ENCODE results near the gene PRDM16. TPM values are rescaled to one million over a fixed set of nuclear protein-coding genes. Genes with fewer than 3 reads are reported as not detected.

PRDM16 gene
- polyA plus RNA-seq, 1 donor (not counting 4 experiments of a cell fraction or from before 2014, with no cell fraction given): 0.05 TPM

GRCh38 chr1:3324704-3325535, 255.9 kb downstream of the PRDM16 start:
- Histone ChIP-seq H3K4me1 (ENCODE audit: control insufficient read depth, extremely low read depth, insufficient read depth, low read length) (no peaks in the 10 kb centered on the region), H3K27ac (ENCODE audit: control insufficient read depth, insufficient read depth, low read length) (no peak overlapping the region), H2AFZ (ENCODE audit: control insufficient read depth, low read length) (no peak overlapping the region), H3K9me1 (ENCODE audit: control insufficient read depth, extremely low read depth, insufficient read depth, low read length) (no peaks in the 10 kb centered on the region), H3K79me2 (ENCODE audit: control insufficient read depth, insufficient read depth, low read length) (no peaks in the 10 kb centered on the region), H4K20me1 (ENCODE audit: control insufficient read depth, extremely low read depth, insufficient read depth, low read length) (no peaks in the 10 kb centered on the region), H3K9ac (ENCODE audit: control insufficient read depth, extremely low read depth, insufficient read depth, low read length) (no peak overlapping the region), H3K36me3 (ENCODE audit: control insufficient read depth in 2 of 2, extremely low read depth in 1 of 2, insufficient read depth in 2 of 2, low read length in 2 of 2) (no peaks in the 10 kb centered on the region), H3K27me3 (ENCODE audit: control insufficient read depth, extremely low read depth, insufficient read depth, low read length) (no peaks in the 10 kb centered on the region), H3K9me3 (ENCODE audit: control insufficient read depth, low read depth, low read length) (peaks cover 7% of the 10 kb centered on the region), H3K4me3 (ENCODE audit: control insufficient read depth in 2 of 3, extremely low read depth in 1 of 3, insufficient read depth in 2 of 3, low read depth in 1 of 3, low read length in 3 of 3) (no peak overlapping the region), H3K4me2 (ENCODE audit: control insufficient read depth, extremely low read depth, insufficient read depth, low read depth, low read length) (no peak overlapping the region)
- FAIRE-seq (no peak), DNase-seq (ENCODE audit: low read depth, low spot score) (no peak)
- TF ChIP-seq CTCF (optimal IDR thresholded peaks at IDR 0.05 in 1 of 3, IDR thresholded peaks at IDR 0.05 in 1 of 3, conservative IDR thresholded peaks at IDR 0.05 in 1 of 3; ENCODE audit: extremely low read depth in 1 of 3, insufficient read depth in 2 of 3, low read length in 3 of 3): no peak
- TF ChIP-seq EZH2 (IDR thresholded peaks at IDR 0.05; ENCODE audit: low read length): no peak
- dilution Hi-C loops (cut with MboI; ENCODE audit: extremely low pct_ligation_motif_present, low sequenced_read_pairs): no loop called here

- H3K36me3 ChIP-seq (ENCODE audit: control insufficient read depth in 2 of 2, extremely low read depth in 1 of 2, insufficient read depth in 2 of 2, low read length in 2 of 2): no peaks in the 10 kb centered on the region
- dilution Hi-C loops (cut with MboI; ENCODE audit: extremely low pct_ligation_motif_present, low sequenced_read_pairs): no loop called here
- H3K4me1 ChIP-seq (ENCODE audit: control insufficient read depth, extremely low read depth, insufficient read depth, low read length): no peaks in the 10 kb centered on the region
- H2AFZ ChIP-seq (ENCODE audit: control insufficient read depth, low read length): no peak overlapping the region
- H4K20me1 ChIP-seq (ENCODE audit: control insufficient read depth, extremely low read depth, insufficient read depth, low read length): no peaks in the 10 kb centered on the region
- no peak overlapping the region for H3K27ac ChIP-seq (ENCODE audit: control insufficient read depth, insufficient read depth, low read length)
- no peak overlapping the region for H3K4me3 ChIP-seq (ENCODE audit: control insufficient read depth in 2 of 3, extremely low read depth in 1 of 3, insufficient read depth in 2 of 3, low read depth in 1 of 3, low read length in 3 of 3)
- H3K4me2 ChIP-seq (ENCODE audit: control insufficient read depth, extremely low read depth, insufficient read depth, low read depth, low read length): no peak overlapping the region
- H3K79me2 ChIP-seq (ENCODE audit: control insufficient read depth, insufficient read depth, low read length): no peaks in the 10 kb centered on the region
- DNase-seq (ENCODE audit: low read depth, low spot score) (no peak), FAIRE-seq (no peak)
- peaks cover 5% of the 10 kb centered on the region for H3K9me3 ChIP-seq (ENCODE audit: control insufficient read depth, low read depth, low read length)
- no peak overlapping the region for H3K9ac ChIP-seq (ENCODE audit: control insufficient read depth, extremely low read depth, insufficient read depth, low read length)
- no peaks in the 10 kb centered on the region for H3K27me3 ChIP-seq (ENCODE audit: control insufficient read depth, extremely low read depth, insufficient read depth, low read length)
- no peaks in the 10 kb centered on the region for H3K9me1 ChIP-seq (ENCODE audit: control insufficient read depth, extremely low read depth, insufficient read depth, low read length)
- TF ChIP-seq CTCF (optimal IDR thresholded peaks at IDR 0.05 in 1 of 3, IDR thresholded peaks at IDR 0.05 in 1 of 3, conservative IDR thresholded peaks at IDR 0.05 in 1 of 3; ENCODE audit: extremely low read depth in 1 of 3, insufficient read depth in 2 of 3, low read length in 3 of 3) (no peak), EZH2 (IDR thresholded peaks at IDR 0.05; ENCODE audit: low read length) (no peak)
These were observed 257.7 kb downstream of the PRDM16 start for GRCh38 chr1:3326516-3327388.
